ENCODE data around the gene TPRA1. TPM values are rescaled to one million over a fixed set of nuclear protein-coding genes. Genes with fewer than 3 reads are reported as not detected.

TPRA1 gene
- polyA plus RNA-seq, 1 experiment = 20.6 TPM

- no peak for DNase-seq (ENCODE audit: low read depth, low spot score)
- no peak overlapping the region for H3K4me3 ChIP-seq (ENCODE audit: low read depth, low read length)
- TF ChIP-seq CTCF (IDR thresholded peaks at IDR 0.05; ENCODE audit: low read depth, low read length) = no peak
- no peak overlapping the region for H3K27ac ChIP-seq (ENCODE audit: low read depth, low read length)
- peaks cover 17% of the 10 kb centered on the region for H3K27me3 ChIP-seq (ENCODE audit: control insufficient read depth, insufficient read depth, low read length)
- ChIA-PET POLR2A (no interaction called here), CTCF (no interaction called here)
- H3K9me3 ChIP-seq (ENCODE audit: control insufficient read depth, insufficient read depth, low read length) = peaks cover 3% of the 10 kb centered on the region; the same call in 1 of the 2 replicates
Observed at GRCh38 chr3:127624063-127624462, 33.5 kb upstream of the TPRA1 start.

- Histone ChIP-seq H3K9me3 (ENCODE audit: control insufficient read depth, insufficient read depth, low read length) (no peaks in the 10 kb centered on the region; the same call in 1 of the 2 replicates), H3K4me3 (ENCODE audit: low read depth, low read length) (no peak overlapping the region), H3K27ac (ENCODE audit: low read depth, low read length) (no peak overlapping the region), H3K27me3 (ENCODE audit: control insufficient read depth, insufficient read depth, low read length) (peaks cover 9% of the 10 kb centered on the region)
- CTCF ChIA-PET = interaction anchor here (0.7 kb wide), 1 partner anchor 285 kb away, joined by 5 read pairs; no protein-coding TSS in a partner anchor
- TF ChIP-seq CTCF (IDR thresholded peaks at IDR 0.05; ENCODE audit: low read depth, low read length) = no peak
- DNase-seq (ENCODE audit: low read depth, low spot score) = no peak
- POLR2A ChIA-PET = no interaction called here
Observed at GRCh38 chr3:127622772-127623576, 32.4 kb upstream of the TPRA1 start.

- no peak overlapping the region for H3K4me3 ChIP-seq (ENCODE audit: low read depth, low read length)
- DNase-seq (ENCODE audit: low read depth, low spot score) = no peak
- TF ChIP-seq CTCF (IDR thresholded peaks at IDR 0.05; ENCODE audit: low read depth, low read length) = no peak
- CTCF ChIA-PET = no interaction called here
- peaks cover 7% of the 10 kb centered on the region for H3K27me3 ChIP-seq (ENCODE audit: control insufficient read depth, insufficient read depth, low read length)
- H3K9me3 ChIP-seq (ENCODE audit: control insufficient read depth, insufficient read depth, low read length) = no peaks in the 10 kb centered on the region; the same call in 1 of the 2 replicates
- POLR2A ChIA-PET = no interaction called here
- no peak overlapping the region for H3K27ac ChIP-seq (ENCODE audit: low read depth, low read length)
Observed at GRCh38 chr3:127622031-127622430, 31.5 kb upstream of the TPRA1 start.

- no peaks in the 10 kb centered on the region for H3K27me3 ChIP-seq (ENCODE audit: control insufficient read depth, insufficient read depth, low read length)
- POLR2A ChIA-PET = no interaction called here
- no peak overlapping the region for H3K4me3 ChIP-seq (ENCODE audit: low read depth, low read length)
- no peak for DNase-seq (ENCODE audit: low read depth, low spot score)
- no peak overlapping the region for H3K27ac ChIP-seq (ENCODE audit: low read depth, low read length)
- no peak for TF ChIP-seq CTCF (IDR thresholded peaks at IDR 0.05; ENCODE audit: low read depth, low read length)
- H3K9me3 ChIP-seq (ENCODE audit: control insufficient read depth, insufficient read depth, low read length) = no peaks in the 10 kb centered on the region; the same call in 1 of the 2 replicates
- CTCF ChIA-PET = no interaction called here
Observed at GRCh38 chr3:127620637-127621375, 30.3 kb upstream of the TPRA1 start.

GRCh38 chr3:127618891-127619290 is 28.4 kb upstream of the TPRA1 start:
- Histone ChIP-seq H3K4me3 (ENCODE audit: low read depth, low read length) (no peak overlapping the region), H3K27me3 (ENCODE audit: control insufficient read depth, insufficient read depth, low read length) (no peaks in the 10 kb centered on the region), H3K27ac (ENCODE audit: low read depth, low read length) (no peak overlapping the region), H3K9me3 (ENCODE audit: control insufficient read depth, insufficient read depth, low read length) (no peaks in the 10 kb centered on the region; the same call in 1 of the 2 replicates)
- ChIA-PET POLR2A (no interaction called here), CTCF (no interaction called here)
- no peak for DNase-seq (ENCODE audit: low read depth, low spot score)
- TF ChIP-seq CTCF (IDR thresholded peaks at IDR 0.05; ENCODE audit: low read depth, low read length) = no peak
